ENCODE results near the gene HECTD1.
"Not testable (repeated sequence)": the region's sequence is repeated elsewhere in the genome, so short reads cannot be mapped to it uniquely, and the experiment has no call there.

The HECTD1 gene

GRCh38 chr14:31060253-31060875 is 147.2 kb downstream of the HECTD1 start:
- TF ChIP-seq, protein P1, sequence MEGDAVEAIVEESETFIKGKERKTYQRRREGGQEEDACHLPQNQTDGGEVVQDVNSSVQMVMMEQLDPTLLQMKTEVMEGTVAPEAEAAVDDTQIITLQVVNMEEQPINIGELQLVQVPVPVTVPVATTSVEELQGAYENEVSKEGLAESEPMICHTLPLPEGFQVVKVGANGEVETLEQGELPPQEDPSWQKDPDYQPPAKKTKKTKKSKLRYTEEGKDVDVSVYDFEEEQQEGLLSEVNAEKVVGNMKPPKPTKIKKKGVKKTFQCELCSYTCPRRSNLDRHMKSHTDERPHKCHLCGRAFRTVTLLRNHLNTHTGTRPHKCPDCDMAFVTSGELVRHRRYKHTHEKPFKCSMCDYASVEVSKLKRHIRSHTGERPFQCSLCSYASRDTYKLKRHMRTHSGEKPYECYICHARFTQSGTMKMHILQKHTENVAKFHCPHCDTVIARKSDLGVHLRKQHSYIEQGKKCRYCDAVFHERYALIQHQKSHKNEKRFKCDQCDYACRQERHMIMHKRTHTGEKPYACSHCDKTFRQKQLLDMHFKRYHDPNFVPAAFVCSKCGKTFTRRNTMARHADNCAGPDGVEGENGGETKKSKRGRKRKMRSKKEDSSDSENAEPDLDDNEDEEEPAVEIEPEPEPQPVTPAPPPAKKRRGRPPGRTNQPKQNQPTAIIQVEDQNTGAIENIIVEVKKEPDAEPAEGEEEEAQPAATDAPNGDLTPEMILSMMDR (IDR thresholded peaks at IDR 0.05; ENCODE audit: borderline replicate concordance, insufficient read depth, low read depth, low read length) = no peak
- no peak overlapping the region for H3K4me3 ChIP-seq (ENCODE audit: low read depth, low read length)

DNA sequence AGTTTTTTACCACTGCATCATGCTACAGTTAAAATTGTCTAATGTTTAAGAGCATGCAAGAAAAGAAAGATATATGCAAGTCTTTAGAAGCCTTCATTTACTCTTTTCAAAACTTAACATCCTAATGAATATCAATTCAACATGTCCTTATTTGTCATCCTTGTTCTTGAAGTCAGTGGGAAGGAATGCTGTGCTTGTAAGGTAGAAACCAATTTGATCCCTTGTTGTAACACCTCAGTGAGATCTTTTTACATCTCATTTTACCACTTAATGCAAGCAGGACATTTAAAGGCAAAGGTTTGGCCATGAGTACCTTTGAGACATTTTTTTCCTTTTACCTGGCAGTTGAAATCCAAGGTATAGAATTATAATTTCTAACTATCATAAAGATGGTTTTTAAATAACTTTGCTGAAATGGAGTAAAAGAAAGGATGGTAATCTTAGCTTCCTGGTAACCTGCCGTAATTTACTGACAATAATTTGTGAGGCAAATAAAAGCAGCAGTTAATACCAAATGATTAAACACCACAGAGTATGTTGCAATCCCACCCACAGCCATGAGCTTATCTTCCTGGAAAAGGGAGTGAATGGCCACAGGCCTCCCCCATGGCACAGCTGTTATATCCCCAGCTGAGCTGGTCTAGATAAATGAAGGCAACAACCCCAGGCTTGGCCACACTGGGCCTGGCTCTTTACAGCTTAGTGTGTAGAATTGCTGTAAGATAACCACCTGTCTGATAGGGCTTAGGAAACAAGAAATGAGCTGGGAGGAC is 148.3 kb downstream of the HECTD1 start:
- TF ChIP-seq, protein P1 (IDR thresholded peaks at IDR 0.05; ENCODE audit: borderline replicate concordance, insufficient read depth, low read depth, low read length) = no peak
- no peak overlapping the region for H3K4me3 ChIP-seq (ENCODE audit: low read depth, low read length)

GRCh38 chr14:31057701-31058364 is 149.8 kb downstream of the HECTD1 start:
- no peak overlapping the region for H3K4me3 ChIP-seq (ENCODE audit: low read depth, low read length)
- TF ChIP-seq, protein P1 (IDR thresholded peaks at IDR 0.05; ENCODE audit: borderline replicate concordance, insufficient read depth, low read depth, low read length) = no peak

DNA sequence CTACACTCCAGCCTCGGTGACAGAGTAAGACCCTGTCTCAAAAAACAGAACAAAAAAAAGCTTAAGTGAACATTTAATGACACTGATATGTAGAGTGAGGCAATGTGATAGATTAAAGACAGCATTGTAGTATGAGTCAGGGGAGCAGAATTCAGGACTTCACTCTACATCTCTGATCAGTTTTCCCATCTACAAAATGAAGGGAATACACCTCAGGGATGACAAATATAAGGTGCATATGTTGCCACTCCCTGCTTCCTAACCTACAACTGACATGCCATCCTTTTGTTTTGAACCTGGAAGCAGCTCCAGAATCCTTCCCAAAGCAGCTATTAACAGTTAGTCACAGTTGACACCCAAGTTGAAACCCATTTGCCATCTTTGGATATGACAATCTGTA is 150.6 kb downstream of the HECTD1 start:
- TF ChIP-seq, protein P1 (IDR thresholded peaks at IDR 0.05; ENCODE audit: borderline replicate concordance, insufficient read depth, low read depth, low read length) = no peak
- H3K4me3 ChIP-seq (ENCODE audit: low read depth, low read length) = no peak overlapping the region

DNA sequence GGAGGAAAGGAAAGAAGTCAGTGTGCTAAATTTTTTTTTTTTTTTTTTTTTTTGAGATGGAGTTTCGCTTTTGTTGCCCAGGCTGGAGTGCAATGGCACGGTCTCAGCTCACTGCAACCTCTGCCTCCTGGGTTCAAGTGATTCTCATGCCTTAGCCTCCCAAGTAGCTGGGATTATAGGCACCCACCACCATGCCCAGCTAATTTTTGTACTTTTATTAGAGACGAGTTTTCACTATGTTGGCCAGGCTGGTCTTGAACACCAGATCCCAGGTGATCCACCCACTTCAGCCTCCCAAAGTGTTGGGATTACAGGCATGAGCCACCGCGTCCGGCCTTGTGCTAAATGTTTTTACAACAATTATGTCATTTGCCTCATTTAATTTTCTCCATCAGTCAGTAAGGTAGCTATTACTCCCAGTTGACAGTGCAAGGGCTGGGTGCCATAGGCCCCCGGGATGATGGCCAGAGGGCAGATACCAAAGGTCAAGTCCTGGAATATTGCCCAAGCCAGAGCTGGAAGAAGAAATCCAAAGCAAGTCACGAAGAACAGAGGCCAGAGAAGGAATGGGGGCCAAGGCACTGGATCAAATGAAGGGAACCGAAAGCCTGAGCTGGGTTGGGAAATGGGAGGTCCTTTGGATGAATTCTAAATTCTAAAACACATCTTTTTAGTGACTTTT is 154.5 kb downstream of the HECTD1 start:
- H3K4me3 ChIP-seq (ENCODE audit: low read depth, low read length) = not testable (repeated sequence)

- no peak overlapping the region for H3K4me3 ChIP-seq (ENCODE audit: low read depth, low read length)
- TF ChIP-seq, protein P1 (IDR thresholded peaks at IDR 0.05; ENCODE audit: borderline replicate concordance, insufficient read depth, low read depth, low read length) = no peak
These were observed 156.1 kb downstream of the HECTD1 start for GRCh38 chr14:31051511-31051910.

- TF ChIP-seq, protein P1 (IDR thresholded peaks at IDR 0.05; ENCODE audit: borderline replicate concordance, insufficient read depth, low read depth, low read length) = no peak
- no peak overlapping the region for H3K4me3 ChIP-seq (ENCODE audit: low read depth, low read length)
These were observed 156.6 kb downstream of the HECTD1 start for GRCh38 chr14:31051023-31051422.
